NCI-H1092 treated with DMSO at 0.1 percent for 48 hours (cell line): ENCODE data around the gene GRK4.
A peak's percentile ranks its signal among the peaks of the same experiment; 100 is the strongest.

Experiments used
- DNase-seq: peaks from one replicate; lab custom pipeline; 2025; lab: John Stamatoyannopoulos, UW

Gene GRK4

DNA sequence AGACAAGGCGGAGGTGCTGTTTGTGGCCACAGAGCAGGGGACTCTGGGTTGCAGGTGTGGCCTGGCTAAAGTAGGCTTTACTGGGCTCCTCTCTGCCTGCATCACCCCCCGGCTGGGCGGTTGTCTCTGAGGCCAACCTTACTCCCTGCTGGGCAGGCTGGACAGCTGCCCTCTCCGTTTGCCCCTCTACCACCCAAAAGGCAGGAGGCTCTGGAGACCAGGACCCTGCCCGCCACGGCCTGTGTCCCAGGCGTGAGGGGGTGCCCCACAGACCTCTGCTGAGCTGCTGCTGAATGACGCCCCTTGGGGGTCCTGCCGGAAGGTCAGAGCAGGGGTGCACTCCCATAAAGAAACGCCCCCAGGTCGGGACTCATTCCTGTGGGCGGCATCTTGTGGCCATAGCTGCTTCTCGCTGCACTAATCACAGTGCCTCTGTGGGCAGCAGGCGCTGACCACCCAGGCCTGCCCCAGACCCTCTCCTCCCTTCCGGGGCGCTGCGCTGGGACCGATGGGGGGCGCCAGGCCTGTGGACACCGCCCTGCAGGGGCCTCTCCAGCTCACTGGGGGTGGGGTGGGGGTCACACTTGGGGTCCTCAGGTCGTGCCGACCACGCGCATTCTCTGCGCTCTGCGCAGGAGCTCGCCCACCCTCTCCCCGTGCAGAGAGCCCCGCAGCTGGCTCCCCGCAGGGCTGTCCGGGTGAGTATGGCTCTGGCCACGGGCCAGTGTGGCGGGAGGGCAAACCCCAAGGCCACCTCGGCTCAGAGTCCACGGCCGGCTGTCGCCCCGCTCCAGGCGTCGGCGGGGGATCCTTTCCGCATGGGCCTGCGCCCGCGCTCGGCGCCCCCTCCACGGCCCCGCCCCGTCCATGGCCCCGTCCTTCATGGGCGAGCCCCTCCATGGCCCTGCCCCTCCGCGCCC lies 110.0 kb downstream of the GRK4 start:
- DNase-seq = no peak

DNA sequence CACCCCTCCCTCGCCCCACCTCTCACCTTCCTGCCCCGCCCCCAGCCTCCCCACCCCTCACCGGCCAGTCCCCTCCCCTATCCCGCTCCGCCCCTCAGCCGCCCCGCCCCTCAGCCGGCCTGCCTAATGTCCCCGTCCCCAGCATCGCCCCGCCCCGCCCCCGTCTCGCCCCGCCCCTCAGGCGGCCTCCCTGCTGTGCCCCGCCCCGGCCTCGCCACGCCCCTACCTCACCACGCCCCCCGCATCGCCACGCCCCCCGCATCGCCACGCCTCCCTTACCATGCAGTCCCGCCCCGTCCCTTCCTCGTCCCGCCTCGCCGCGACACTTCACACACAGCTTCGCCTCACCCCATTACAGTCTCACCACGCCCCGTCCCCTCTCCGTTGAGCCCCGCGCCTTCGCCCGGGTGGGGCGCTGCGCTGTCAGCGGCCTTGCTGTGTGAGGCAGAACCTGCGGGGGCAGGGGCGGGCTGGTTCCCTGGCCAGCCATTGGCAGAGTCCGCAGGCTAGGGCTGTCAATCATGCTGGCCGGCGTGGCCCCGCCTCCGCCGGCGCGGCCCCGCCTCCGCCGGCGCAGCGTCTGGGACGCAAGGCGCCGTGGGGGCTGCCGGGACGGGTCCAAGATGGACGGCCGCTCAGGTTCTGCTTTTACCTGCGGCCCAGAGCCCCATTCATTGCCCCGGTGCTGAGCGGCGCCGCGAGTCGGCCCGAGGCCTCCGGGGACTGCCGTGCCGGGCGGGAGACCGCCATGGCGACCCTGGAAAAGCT lies 110.9 kb downstream of the GRK4 start, which contains the start of the genes HTT and HTT-AS:
TSS of gene HTT (plus strand) at position 604 of the 768 bp plus-strand sequence. CDS start at position 749, 145 bp downstream.
TSS of gene HTT-AS (minus strand) at position 461 of the 768 bp plus-strand sequence.
- peak; percentile 91 for DNase-seq

DNA sequence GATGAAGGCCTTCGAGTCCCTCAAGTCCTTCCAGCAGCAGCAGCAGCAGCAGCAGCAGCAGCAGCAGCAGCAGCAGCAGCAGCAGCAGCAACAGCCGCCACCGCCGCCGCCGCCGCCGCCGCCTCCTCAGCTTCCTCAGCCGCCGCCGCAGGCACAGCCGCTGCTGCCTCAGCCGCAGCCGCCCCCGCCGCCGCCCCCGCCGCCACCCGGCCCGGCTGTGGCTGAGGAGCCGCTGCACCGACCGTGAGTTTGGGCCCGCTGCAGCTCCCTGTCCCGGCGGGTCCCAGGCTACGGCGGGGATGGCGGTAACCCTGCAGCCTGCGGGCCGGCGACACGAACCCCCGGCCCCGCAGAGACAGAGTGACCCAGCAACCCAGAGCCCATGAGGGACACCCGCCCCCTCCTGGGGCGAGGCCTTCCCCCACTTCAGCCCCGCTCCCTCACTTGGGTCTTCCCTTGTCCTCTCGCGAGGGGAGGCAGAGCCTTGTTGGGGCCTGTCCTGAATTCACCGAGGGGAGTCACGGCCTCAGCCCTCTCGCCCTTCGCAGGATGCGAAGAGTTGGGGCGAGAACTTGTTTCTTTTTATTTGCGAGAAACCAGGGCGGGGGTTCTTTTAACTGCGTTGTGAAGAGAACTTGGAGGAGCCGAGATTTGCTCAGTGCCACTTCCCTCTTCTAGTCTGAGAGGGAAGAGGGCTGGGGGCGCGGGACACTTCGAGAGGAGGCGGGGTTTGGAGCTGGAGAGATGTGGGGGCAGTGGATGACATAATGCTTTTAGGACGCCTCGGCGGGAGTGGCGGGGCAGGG lies 111.7 kb downstream of the GRK4 start:
- peak; percentile 15 for DNase-seq

DNA sequence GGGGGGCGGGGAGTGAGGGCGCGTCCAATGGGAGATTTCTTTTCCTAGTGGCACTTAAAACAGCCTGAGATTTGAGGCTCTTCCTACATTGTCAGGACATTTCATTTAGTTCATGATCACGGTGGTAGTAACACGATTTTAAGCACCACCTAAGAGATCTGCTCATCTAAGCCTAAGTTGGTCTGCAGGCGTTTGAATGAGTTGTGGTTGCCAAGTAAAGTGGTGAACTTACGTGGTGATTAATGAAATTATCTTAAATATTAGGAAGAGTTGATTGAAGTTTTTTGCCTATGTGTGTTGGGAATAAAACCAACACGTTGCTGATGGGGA lies 112.2 kb downstream of the GRK4 start:
- no peak for DNase-seq

DNA sequence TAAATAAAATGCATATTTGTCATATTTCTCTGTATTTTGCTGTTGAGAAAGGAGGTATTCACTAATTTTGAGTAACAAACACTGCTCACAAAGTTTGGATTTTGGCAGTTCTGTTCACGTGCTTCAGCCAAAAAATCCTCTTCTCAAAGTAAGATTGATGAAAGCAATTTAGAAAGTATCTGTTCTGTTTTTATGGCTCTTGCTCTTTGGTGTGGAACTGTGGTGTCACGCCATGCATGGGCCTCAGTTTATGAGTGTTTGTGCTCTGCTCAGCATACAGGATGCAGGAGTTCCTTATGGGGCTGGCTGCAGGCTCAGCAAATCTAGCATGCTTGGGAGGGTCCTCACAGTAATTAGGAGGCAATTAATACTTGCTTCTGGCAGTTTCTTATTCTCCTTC lies 114.4 kb downstream of the GRK4 start:
- no peak for DNase-seq

DNA sequence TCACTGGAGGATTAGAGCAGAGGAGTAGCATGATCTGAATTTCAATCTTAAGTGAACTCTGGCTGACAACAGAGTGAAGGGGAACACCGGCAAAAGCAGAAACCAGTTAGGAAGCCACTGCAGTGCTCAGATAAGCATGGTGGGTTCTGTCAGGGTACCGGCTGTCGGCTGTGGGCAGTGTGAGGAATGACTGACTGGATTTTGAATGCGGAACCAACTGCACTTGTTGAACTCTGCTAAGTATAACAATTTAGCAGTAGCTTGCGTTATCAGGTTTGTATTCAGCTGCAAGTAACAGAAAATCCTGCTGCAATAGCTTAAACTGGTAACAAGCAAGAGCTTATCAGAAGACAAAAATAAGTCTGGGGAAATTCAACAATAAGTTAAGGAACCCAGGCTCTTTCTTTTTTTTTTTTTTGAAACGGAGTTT lies 116.3 kb downstream of the GRK4 start:
- no peak for DNase-seq

DNA sequence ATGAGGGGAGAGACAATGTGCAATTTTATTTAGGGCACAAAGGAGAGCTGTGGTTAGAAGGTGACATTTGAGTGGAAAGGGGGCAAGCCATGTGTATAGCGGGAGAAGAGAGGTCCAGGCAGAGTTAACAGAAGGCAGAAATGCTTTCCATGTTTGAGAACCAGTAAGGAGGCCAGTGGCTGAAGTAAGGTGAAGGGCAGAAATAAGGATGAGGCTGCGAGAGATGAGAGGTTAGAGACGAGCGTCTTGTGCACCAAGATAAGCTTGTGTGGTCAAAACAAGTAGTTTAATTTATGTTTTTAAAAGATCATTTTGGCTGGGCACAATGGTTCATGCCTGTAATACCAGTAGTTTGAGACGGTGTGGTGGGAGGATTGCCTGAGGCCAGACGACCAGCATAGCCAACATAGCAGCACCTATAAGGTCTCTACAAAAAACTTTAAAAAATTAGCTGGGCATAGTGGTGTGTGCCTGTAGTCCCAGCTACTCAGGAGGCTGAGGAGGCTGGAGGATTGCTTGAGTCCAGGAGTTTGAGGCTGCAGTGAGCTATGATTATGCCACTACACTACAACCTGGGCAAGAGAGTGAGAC lies 119.6 kb downstream of the GRK4 start:
- DNase-seq = no peak

DNA sequence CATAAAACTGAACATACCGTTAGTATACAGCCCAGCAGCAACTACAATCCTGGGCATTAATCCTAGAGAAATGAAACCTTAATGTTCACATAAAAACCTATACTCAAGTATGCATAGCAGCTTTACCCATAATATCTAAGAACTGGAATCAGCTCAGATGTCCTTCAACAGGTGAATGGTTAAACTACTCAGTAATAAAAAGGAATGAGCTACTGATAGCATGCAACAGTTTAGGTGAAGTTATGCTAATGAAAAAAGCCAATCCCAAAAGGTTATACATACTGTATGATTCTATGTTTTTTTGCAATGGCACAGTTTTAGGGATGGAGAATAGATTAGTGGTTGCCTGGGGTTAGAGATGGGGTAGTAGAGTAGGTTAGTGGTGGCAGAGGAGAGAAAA lies 120.4 kb downstream of the GRK4 start:
- no peak for DNase-seq

DNA sequence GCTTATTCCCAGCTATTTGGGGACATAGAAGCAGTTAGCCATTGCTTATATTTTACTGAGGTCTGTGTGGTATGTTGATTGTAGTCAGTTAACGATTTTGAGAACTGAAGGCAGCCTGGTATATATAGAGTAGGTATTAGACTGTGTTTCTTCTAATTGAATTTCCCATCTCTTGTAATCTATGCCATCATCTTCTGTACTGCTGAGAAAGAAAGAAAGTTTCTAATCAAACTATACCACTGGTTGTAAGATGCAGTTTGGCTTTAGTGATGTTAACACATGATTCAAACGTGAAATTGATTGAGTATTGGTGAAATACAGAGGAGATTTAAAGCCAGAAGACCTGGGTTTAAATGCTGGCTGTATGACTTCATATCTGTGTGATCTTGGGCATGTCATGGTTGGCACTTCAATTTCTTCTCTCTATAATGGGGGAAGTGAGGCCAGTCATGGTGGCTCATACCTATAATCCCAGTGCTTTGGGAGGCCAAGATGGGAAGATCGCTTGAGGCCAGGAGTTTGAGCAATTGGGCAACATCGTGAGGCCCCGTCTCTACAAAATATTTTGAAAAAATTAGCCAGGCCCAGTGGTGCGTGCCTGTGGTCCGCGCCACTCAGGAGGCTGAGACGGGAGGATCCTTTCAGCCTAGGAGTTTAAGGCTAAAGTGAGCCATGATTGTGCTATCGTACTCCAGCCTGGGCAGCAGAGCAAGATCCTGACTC lies 122.7 kb downstream of the GRK4 start:
- DNase-seq = no peak

DNA sequence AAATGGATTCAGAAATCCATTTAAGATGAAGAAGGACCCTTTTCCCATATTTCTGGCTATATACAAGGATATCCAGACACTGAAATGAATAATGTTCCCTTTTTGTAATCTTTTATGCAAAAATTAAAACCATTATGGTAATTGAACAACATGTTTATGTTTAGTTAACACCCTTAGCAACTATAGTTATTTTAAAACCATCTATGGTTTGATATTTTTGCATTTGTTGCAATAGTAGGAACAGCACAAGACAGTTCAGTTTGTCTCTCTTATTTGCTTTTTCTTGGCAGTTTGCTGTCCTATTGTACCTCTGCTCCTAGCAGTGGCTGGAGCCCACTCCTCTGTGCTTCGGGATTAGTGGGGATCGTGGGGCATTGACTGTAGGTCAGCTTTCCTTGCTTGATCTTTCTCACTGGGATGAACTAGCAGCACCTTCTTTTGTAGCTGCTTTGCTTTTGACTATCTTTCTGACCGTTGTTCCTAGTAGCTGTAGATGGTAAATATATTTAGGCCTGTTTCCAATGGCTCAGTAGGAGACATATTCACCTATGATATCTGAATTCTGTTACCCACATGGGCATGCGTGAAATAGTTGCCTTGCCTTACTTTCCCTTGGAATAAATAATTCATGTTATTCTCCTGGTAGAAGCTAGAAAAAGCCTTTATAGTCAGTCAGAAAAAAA lies 123.9 kb downstream of the GRK4 start:
- DNase-seq = no peak
